Esophagus squamous epithelium (tissue), 5 donors: ENCODE measurements around the gene ZNF445. TPM values are rescaled to one million over a fixed set of nuclear protein-coding genes. Genes with fewer than 3 reads are reported as not detected.

Experiments
- DNase-seq: peaks from one replicate; lab custom pipeline; 2025; lab: John Stamatoyannopoulos, UW
- H3K27ac ChIP-seq, 4 donors: fragments of 200-600 bp; sonication (generic); one replicate each; pipeline ENCODE4 v1.5.1; 2016 to 2019; ENCODE audit warnings: mild to moderate bottlenecking in 1 of 4
- H3K27me3 ChIP-seq, 4 donors: fragments of 200-600 bp; sonication (generic); 1 replicate in 3 of 4; 2 replicates in 1 of 4; pipeline versions ENCODE4 v1.5.1 to v1.6.0; 2017 to 2021; ENCODE audit warnings: antibody characterized with exemption in 1 of 4
- H3K36me3 ChIP-seq, 3 donors: fragments of 200-600 bp; sonication (generic); one replicate each; pipeline ENCODE4 v1.5.1; 2016 to 2019
- H3K4me1 ChIP-seq, 3 donors: fragments of 200-600 bp; sonication (generic); one replicate each; pipeline ENCODE4 v1.5.1; 2017 to 2019
- H3K4me3 ChIP-seq, 4 donors: fragments of 200-600 bp; sonication (generic); 1 replicate in 3 of 4; 2 replicates in 1 of 4; pipeline ENCODE4 v1.5.1; 2016 to 2019; ENCODE audit warnings: mild to moderate bottlenecking in 2 of 4, moderate library complexity in 1 of 4
- H3K9me3 ChIP-seq, 3 donors: fragments of 200-600 bp; sonication (generic); one replicate each; pipeline ENCODE4 v1.5.1; 2016 to 2019
- POLR2A ChIP-seq, 4 donors: fragments of 450-650 bp; IDR thresholded peaks; one replicate each; pipeline ENCODE4 v1.6.1; 2017; ENCODE audit warnings: antibody characterized with exemption in 4 of 4, mild to moderate bottlenecking in 4 of 4, moderate library complexity in 3 of 4
- WGBS, 2 donors: methylation state at CpG; one replicate each; pipeline ENCODE4 v1.1.5; 2018; 5-methylcytosine and 5-hydroxymethylcytosine counted together
- intact Hi-C: fragments of 100-400 bp; cut with DNase I; formaldehyde crosslinking; loops from one replicate; pipeline ENCODE4 v1.15.0; 2022
- total RNA-seq, 4 donors: library from RNA; depleted of rRNA; stranded (reverse); fragments of >200 nt; gene quantifications; one replicate each; pipeline ENCODE4 v1.1.0, GENCODE V29; 2016
- TF ChIP-seq, protein P1 (sequence below), 6 experiments: fragments of 450-650 bp in 4 of 6; fragments of 200-600 bp in 2 of 6; sonication (generic) in 2 of 6; IDR thresholded peaks; one replicate each; pipeline ENCODE4 v1.5.1; 2016 to 2019; ENCODE audit warnings: antibody characterized with exemption in 6 of 6, mild to moderate bottlenecking in 4 of 6, moderate library complexity in 4 of 6
- donor health status: DM: yes; HTN: yes; CAD: no.

Gene ZNF445
- total RNA-seq, 4 donors from 2014 or later: 3.2 to 6.9 (median 4.6) TPM

DNA sequence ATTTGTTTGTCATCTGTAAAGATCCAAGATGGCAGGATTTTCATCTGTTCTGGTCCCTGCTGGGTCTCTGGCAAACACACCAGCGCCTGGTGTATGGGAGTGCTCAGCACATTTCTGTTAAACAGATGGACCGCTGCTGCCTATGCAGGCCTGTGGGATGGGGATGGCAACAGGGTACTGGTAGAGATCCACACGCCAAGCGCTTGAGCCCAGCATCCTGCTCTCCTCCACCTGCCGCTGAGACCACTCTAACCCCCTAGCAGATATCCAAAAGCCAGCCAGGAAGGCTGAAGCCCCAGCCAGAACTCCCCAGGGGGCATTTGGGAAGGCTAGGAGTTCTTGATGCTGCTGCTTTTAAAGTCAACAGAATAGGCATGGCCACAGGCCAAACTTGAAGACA is 31.7 kb downstream of the ZNF445 start:
- Histone ChIP-seq H3K4me1 (peaks cover 0 to 6% (median 0%) of the 10 kb centered on the region in 3 donors), H3K9me3 (peaks cover 0 to 21% (median 0%) of the 10 kb centered on the region in 3 donors), H3K36me3 (peaks cover 19 to 82% (median 26%) of the 10 kb centered on the region in 3 donors), H3K4me3 (no peak overlapping the region), H3K27me3 (no peaks in the 10 kb centered on the region), H3K27ac (no peak overlapping the region)
- TF ChIP-seq POLR2A (IDR thresholded peaks at IDR 0.05): no peak
- TF ChIP-seq, protein P1, sequence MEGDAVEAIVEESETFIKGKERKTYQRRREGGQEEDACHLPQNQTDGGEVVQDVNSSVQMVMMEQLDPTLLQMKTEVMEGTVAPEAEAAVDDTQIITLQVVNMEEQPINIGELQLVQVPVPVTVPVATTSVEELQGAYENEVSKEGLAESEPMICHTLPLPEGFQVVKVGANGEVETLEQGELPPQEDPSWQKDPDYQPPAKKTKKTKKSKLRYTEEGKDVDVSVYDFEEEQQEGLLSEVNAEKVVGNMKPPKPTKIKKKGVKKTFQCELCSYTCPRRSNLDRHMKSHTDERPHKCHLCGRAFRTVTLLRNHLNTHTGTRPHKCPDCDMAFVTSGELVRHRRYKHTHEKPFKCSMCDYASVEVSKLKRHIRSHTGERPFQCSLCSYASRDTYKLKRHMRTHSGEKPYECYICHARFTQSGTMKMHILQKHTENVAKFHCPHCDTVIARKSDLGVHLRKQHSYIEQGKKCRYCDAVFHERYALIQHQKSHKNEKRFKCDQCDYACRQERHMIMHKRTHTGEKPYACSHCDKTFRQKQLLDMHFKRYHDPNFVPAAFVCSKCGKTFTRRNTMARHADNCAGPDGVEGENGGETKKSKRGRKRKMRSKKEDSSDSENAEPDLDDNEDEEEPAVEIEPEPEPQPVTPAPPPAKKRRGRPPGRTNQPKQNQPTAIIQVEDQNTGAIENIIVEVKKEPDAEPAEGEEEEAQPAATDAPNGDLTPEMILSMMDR (IDR thresholded peaks at IDR 0.05): no peak
- no peak for DNase-seq
- intact Hi-C loops: no loop called here
- 100% methylated on average over 4 to 5 of the region's 5 CpGs for WGBS, 2 donors

DNA sequence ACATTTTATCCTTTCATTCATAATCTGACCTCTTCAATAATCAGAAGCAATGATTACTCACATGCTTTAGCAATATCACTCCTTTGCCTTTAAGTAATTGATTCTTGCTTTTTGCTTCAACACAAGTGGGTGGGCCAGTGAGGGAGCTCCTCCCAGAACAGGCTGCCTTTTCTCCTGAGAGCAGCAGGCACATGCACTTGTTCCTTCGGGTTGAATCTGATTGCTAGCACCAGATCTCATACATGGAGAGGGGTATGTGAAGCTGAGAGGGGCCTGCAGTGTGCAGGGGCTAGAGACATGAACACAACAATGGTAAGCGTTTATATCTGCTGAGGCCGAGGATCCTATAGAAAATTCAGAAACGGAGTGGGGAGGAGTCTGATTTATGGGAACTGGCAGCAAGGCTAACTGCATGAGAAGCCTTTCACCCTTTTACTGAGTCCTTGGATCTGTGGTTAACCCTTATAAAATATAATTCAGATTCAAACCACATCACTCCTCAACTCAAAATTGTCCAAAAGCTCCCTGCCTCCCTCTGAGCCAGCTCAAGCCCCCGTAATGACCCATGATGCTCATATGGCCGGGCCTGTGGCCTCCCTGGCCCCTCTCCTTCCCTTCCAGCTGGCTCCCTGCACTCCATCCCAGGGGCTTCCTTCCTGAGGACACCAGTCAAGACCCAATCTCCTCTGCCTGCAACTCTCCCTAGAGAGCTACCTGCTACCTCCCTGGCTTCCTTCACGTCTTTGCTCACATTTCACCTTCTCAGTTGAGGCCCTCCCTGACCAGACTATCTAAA is 32.4 kb downstream of the ZNF445 start:
- no peak for DNase-seq
- H3K27ac ChIP-seq: no peak overlapping the region
- TF ChIP-seq POLR2A (IDR thresholded peaks at IDR 0.05): no peak
- TF ChIP-seq, protein P1 (IDR thresholded peaks at IDR 0.05): no peak
- intact Hi-C loops: no loop called here
- peaks cover 0 to 11% (median 3%) of the 10 kb centered on the region in 3 donors for H3K4me1 ChIP-seq
- no peak overlapping the region for H3K4me3 ChIP-seq
- peaks cover 0 to 21% (median 0%) of the 10 kb centered on the region in 3 donors for H3K9me3 ChIP-seq
- H3K27me3 ChIP-seq: no peaks in the 10 kb centered on the region
- 93 to 94% methylated on average over 7 of the region's 7 CpGs for WGBS, 2 donors
- peaks cover 16 to 75% (median 24%) of the 10 kb centered on the region in 3 donors for H3K36me3 ChIP-seq

DNA sequence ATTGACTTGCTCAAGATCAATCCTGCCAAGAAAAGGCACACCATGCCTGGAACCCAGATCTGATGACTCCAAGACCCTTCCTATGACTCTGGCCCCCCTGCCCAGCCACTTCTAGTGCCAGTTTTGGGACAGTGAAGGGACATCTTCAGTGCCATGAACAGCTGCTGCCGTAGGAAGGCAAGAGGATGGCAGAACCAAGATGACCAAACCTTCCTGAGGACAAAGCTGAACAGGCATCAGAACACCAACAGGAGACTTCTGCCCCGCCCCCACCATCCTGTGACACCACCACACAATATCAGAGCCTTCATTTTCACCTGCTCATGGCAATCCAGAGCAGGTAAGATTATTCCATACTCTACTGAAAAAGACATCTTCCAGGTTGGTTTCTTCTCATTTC is 33.0 kb downstream of the ZNF445 start:
- Histone ChIP-seq H3K4me1 (peaks cover 0 to 18% (median 4%) of the 10 kb centered on the region in 3 donors), H3K4me3 (no peak overlapping the region), H3K36me3 (peaks cover 12 to 68% (median 18%) of the 10 kb centered on the region in 3 donors), H3K9me3 (peaks cover 0 to 21% (median 0%) of the 10 kb centered on the region in 3 donors), H3K27ac (no peak overlapping the region), H3K27me3 (no peaks in the 10 kb centered on the region)
- DNase-seq: no peak
- TF ChIP-seq POLR2A (IDR thresholded peaks at IDR 0.05): no peak
- TF ChIP-seq, protein P1 (IDR thresholded peaks at IDR 0.05): no peak
- intact Hi-C loops: no loop called here
- 90 to 100% methylated on average over 2 of the region's 2 CpGs for WGBS, 2 donors

DNA sequence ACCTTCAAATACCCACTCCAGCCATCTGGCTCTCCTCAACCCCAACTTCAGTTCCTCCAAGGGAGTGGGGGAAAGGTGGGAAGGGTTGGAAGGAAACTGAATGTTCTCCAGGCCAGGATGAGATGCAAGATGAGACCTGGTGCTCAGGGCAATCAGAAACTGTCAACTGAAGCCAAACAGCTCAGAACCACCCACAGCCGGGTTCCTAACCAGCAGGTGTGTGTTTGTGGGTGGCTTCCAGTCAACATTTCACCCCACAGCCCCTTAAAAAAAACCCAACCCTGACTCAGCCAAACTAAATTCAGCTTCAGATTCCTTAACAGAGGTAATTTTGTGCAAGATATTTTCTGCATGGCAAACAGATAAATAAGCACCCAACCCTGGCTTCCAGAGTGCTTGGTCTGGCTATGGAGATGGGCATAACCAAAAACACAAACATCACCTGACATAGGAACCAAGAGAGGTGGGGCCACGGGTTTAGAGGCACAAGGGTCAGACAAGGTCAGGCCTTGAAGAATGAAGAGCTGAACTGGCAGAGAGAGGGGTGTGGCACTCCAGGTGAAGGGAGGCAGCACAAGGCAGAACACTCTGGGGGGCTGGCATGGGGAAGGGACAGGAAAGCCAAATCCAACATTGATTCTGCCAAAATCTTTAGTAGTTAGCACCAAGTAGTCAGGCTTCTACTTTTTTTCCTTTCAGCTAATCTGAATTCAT is 34.7 kb downstream of the ZNF445 start:
- Histone ChIP-seq H3K27ac (no peak overlapping the region), H3K27me3 (no peaks in the 10 kb centered on the region), H3K36me3 (peaks cover 0 to 52% (median under 1%) of the 10 kb centered on the region in 3 donors), H3K4me3 (no peak overlapping the region), H3K4me1 (peaks cover 0 to 20% (median 4%) of the 10 kb centered on the region in 3 donors), H3K9me3 (peaks cover 0 to 9% (median 0%) of the 10 kb centered on the region in 3 donors)
- no peak for DNase-seq
- 63 to 67% methylated on average over 2 of the region's 2 CpGs for WGBS, 2 donors
- intact Hi-C loops: no loop called here
- no peak for TF ChIP-seq POLR2A (IDR thresholded peaks at IDR 0.05)
- TF ChIP-seq, protein P1 (IDR thresholded peaks at IDR 0.05): no peak
